ENCODE data around the gene RAB24.

Gene RAB24

GRCh38 chr5:177303121-177303924 is at the start of gene RAB24, which contains the start of gene PRELID1:
Gene RAB24, minus strand, starts transcription at chr5:177303719. Its CDS starts 431 bp downstream, at chr5:177303288.
Gene PRELID1, plus strand, starts transcription at chr5:177303799. Its CDS starts 187 bp downstream, at chr5:177303986.
- H3K36me3 ChIP-seq, result peaks cover 62% of the 10 kb centered on the region
- H3K27ac ChIP-seq, result peak within 1 kb of the TSS; percentile 95
- H3K4me1 ChIP-seq (ENCODE audit: control insufficient read depth in 1 of 2, insufficient read depth in 1 of 2, low read depth in 1 of 2, low read length in 1 of 2), result peaks cover 85 to 89% of the 10 kb centered on the region in 2 experiments
- no peaks in the 10 kb centered on the region for H3K9me3 ChIP-seq
- peak within 1 kb of the TSS; percentile 79 to 99 for H3K4me3 ChIP-seq (ENCODE audit: low read depth in 1 of 2, low read length in 1 of 2)
- H3K27me3 ChIP-seq, result no peaks in the 10 kb centered on the region
- TF ChIP-seq CTCF (IDR thresholded peaks at IDR 0.05), result peak; percentile 71

- H3K36me3 ChIP-seq, result peaks cover 14% of the 10 kb centered on the region
- H3K4me1 ChIP-seq (ENCODE audit: control insufficient read depth in 1 of 2, insufficient read depth in 1 of 2, low read depth in 1 of 2, low read length in 1 of 2), result peaks cover 84 to 86% of the 10 kb centered on the region in 2 experiments
- H3K4me3 ChIP-seq (ENCODE audit: low read depth in 1 of 2, low read length in 1 of 2), result peak overlapping the region in 1 of 2 experiments; percentile 21
- no peak for TF ChIP-seq CTCF (IDR thresholded peaks at IDR 0.05)
- no peaks in the 10 kb centered on the region for H3K9me3 ChIP-seq
- H3K27me3 ChIP-seq, result no peaks in the 10 kb centered on the region
- H3K27ac ChIP-seq, result peak overlapping the region; percentile 97
Measured at GRCh38 chr5:177353093-177353492, 49.6 kb upstream of the RAB24 start.

GRCh38 chr5:177351392-177352329 is 48.1 kb upstream of the RAB24 start, which contains the start of gene LMAN2:
Gene LMAN2, minus strand, starts transcription at chr5:177351668. Its CDS starts 21 bp downstream, at chr5:177351647.
- no peaks in the 10 kb centered on the region for H3K9me3 ChIP-seq
- peaks cover 74 to 75% of the 10 kb centered on the region in 2 experiments for H3K4me1 ChIP-seq (ENCODE audit: control insufficient read depth in 1 of 2, insufficient read depth in 1 of 2, low read depth in 1 of 2, low read length in 1 of 2)
- H3K27ac ChIP-seq, result peak within 1 kb of the TSS; percentile 97
- peaks cover 18% of the 10 kb centered on the region for H3K36me3 ChIP-seq
- H3K4me3 ChIP-seq (ENCODE audit: low read depth in 1 of 2, low read length in 1 of 2), result peak within 1 kb of the TSS; percentile 81 to 97
- H3K27me3 ChIP-seq, result no peaks in the 10 kb centered on the region
- peak; percentile 45 for TF ChIP-seq CTCF (IDR thresholded peaks at IDR 0.05)

- TF ChIP-seq CTCF (IDR thresholded peaks at IDR 0.05), result no peak
- Histone ChIP-seq H3K4me3 (ENCODE audit: low read depth in 1 of 2, low read length in 1 of 2) (peak overlapping the region; percentile 81 to 97), H3K36me3 (peaks cover 18% of the 10 kb centered on the region), H3K27ac (peak overlapping the region; percentile 97), H3K9me3 (no peaks in the 10 kb centered on the region), H3K27me3 (no peaks in the 10 kb centered on the region), H3K4me1 (ENCODE audit: control insufficient read depth in 1 of 2, insufficient read depth in 1 of 2, low read depth in 1 of 2, low read length in 1 of 2) (peaks cover 67% of the 10 kb centered on the region in 2 experiments)
Measured at GRCh38 chr5:177350776-177351391, 47.4 kb upstream of the RAB24 start.

GRCh38 chr5:177349762-177350161 is 46.2 kb upstream of the RAB24 start:
- Histone ChIP-seq H3K27me3 (no peaks in the 10 kb centered on the region), H3K27ac (peak overlapping the region; percentile 13), H3K4me3 (ENCODE audit: low read depth in 1 of 2, low read length in 1 of 2) (peak overlapping the region; percentile 81 to 97), H3K36me3 (peaks cover 18% of the 10 kb centered on the region), H3K9me3 (no peaks in the 10 kb centered on the region), H3K4me1 (ENCODE audit: control insufficient read depth in 1 of 2, insufficient read depth in 1 of 2, low read depth in 1 of 2, low read length in 1 of 2) (peaks cover 55 to 56% of the 10 kb centered on the region in 2 experiments)
- TF ChIP-seq CTCF (IDR thresholded peaks at IDR 0.05), result no peak
